Adrenal gland (tissue), 12 donors: ENCODE results near the gene STX2. TPM values are rescaled to one million over a fixed set of nuclear protein-coding genes. Genes with fewer than 3 reads are reported as not detected.
A peak's percentile ranks its signal among the peaks of the same experiment; 100 is the strongest.

ENCODE experiments used
- DNase-seq, 7 donors: peaks; one replicate each; pipeline ENCODE4 v3.0.0-alpha.2; 2019 to 2020
- H3K27ac ChIP-seq, 5 donors: fragments of 200-600 bp; sonication (generic) in 4 of 5; 1 replicate in 3 of 5; 2 replicates in 2 of 5; pipeline versions ENCODE4 v1.5.1 to v1.8.0; 2016 to 2020; ENCODE audit warnings: mild to moderate bottlenecking in 1 of 5
- H3K27me3 ChIP-seq: fragments of 200-600 bp; 2 replicates; pipeline ENCODE4 v1.8.0; 2021
- H3K36me3 ChIP-seq, 2 donors: fragments of 200-600 bp; replicated peaks in 1 of 2; 1 replicate in 1 of 2; 2 replicates in 1 of 2; pipeline versions ENCODE4 v1.5.1 to v1.8.0; 2018 to 2022
- H3K4me1 ChIP-seq, 2 donors: fragments of 200-600 bp; replicated peaks in 1 of 2; 1 replicate in 1 of 2; 2 replicates in 1 of 2; pipeline versions ENCODE4 v1.5.1 to v1.8.0; 2018 to 2021
- H3K4me3 ChIP-seq, 4 donors: fragments of 200-600 bp; sonication (generic) in 3 of 4; one replicate each; pipeline ENCODE4 v1.5.1; 2016 to 2018
- H3K9me3 ChIP-seq, 3 donors: fragments of 200-600 bp; sonication (generic) in 1 of 3; replicated peaks in 1 of 3; 1 replicate in 2 of 3; 2 replicates in 1 of 3; pipeline versions ENCODE4 v1.5.1 to v1.8.0; 2016 to 2021
- POLR2A ChIP-seq, 2 donors: fragments of 450-650 bp; IDR thresholded peaks; one replicate each; pipeline ENCODE4 v1.6.1; 2017; ENCODE audit warnings: antibody characterized with exemption in 2 of 2, mild to moderate bottlenecking in 2 of 2, moderate library complexity in 1 of 2
- WGBS, 4 donors: extraction: QIAGEN DNeasy Blood & Tissue Kit in 2 of 4; methylation state at CpG; one replicate each; pipeline versions ENCODE4 v1.1.5 to v1.1.7; 2013 to 2017; 5-methylcytosine and 5-hydroxymethylcytosine counted together
- intact Hi-C, 2 donors: fragments of 100-400 bp; cut with DNase I; formaldehyde crosslinking; loops; one replicate each; pipeline versions ENCODE4 v1.14.1 to v1.15.0; 2022 to 2023
- polyA plus RNA-seq, 3 donors: library from polyadenylated mRNA; stranded (reverse); fragments of 200-250 nt in 2 of 3; fragments of 350-450 nt in 1 of 3; fragmentation: Illumina TruSeq in 1 of 3; extraction: RNeasy Lipid Tissue Mini Kit (QIAGEN cat#74804) in 1 of 3; gene quantifications; one replicate each; pipeline ENCODE4 v1.2.3, GENCODE V29; 2013 to 2014
- total RNA-seq, 9 donors: library from RNA; depleted of rRNA in 4 of 9; stranded (reverse); fragments of >200 nt in 4 of 9; fragments of 120-200 nt in 1 of 9; fragmentation: NEBNext Ultra II Directional in 1 of 9; extraction: Animal tissue kit (Norgen Biotek cat#: 25700) in 1 of 9; gene quantifications; one replicate each; pipeline versions ENCODE4 v1.1.0 to v1.2.4, GENCODE V29; 2013 to 2023
- TF ChIP-seq, protein P1 (sequence below), 6 experiments: fragments of 450-650 bp in 4 of 6; fragments of 200-600 bp in 2 of 6; sonication (generic) in 1 of 6; IDR thresholded peaks; 1 replicate in 5 of 6; 2 replicates in 1 of 6; pipeline versions ENCODE4 v1.5.1 to v1.8.0; 2016 to 2021; ENCODE audit warnings: antibody characterized with exemption in 6 of 6, mild to moderate bottlenecking in 2 of 6, moderate library complexity in 1 of 6
- donor health status: healthy with polysubstance abuse.
- donor health status: Bipolar disorder and iron deficiency.
- donor health status: DM: yes; HTN: yes; CAD: no.
- donor health status: DM: no; HTN: no; CAD: no.
- donor health status: DM: no; HTN: no; CAD: no.
- donor health status: DM: yes; HTN: yes; CAD: no.

Gene STX2
- total and polyA plus RNA-seq, 12 donors, result 8.3 to 23.8 (median 13.6) TPM

DNA sequence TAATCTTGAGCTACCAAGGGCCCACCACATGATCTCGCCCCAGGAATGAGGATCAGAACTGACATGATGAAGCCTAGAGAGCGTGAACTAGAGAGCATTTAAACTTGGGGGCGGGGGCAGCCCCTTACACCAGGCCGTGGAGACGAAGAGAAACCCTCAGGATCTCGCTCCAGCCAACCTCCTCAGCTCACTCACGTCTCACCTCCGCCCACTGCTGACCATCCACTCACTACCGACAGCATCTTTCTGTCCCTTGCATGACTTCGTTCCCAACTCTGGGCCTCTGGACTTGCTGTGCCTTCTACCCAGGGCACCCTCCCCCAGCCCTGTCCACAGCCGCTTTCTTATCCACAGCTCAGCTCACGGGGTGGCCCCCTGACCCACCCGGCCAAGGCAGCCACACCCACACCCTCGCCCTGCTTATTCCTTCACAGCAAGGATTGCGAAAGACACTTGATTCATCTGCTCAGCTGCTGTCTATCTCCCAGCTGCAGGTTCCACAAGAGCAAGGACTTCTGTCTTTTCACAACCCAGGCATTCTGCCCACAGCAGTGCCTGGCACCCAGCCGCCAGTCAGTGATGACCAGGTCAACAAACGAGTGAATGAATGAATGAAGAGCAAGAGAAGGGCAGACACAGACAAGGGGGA is 6.4 kb downstream of the STX2 start:
- no peak for TF ChIP-seq POLR2A (IDR thresholded peaks at IDR 0.05)
- TF ChIP-seq, protein P1, sequence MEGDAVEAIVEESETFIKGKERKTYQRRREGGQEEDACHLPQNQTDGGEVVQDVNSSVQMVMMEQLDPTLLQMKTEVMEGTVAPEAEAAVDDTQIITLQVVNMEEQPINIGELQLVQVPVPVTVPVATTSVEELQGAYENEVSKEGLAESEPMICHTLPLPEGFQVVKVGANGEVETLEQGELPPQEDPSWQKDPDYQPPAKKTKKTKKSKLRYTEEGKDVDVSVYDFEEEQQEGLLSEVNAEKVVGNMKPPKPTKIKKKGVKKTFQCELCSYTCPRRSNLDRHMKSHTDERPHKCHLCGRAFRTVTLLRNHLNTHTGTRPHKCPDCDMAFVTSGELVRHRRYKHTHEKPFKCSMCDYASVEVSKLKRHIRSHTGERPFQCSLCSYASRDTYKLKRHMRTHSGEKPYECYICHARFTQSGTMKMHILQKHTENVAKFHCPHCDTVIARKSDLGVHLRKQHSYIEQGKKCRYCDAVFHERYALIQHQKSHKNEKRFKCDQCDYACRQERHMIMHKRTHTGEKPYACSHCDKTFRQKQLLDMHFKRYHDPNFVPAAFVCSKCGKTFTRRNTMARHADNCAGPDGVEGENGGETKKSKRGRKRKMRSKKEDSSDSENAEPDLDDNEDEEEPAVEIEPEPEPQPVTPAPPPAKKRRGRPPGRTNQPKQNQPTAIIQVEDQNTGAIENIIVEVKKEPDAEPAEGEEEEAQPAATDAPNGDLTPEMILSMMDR (IDR thresholded peaks at IDR 0.05), result no peak
- no peak overlapping the region for H3K27ac ChIP-seq
- H3K27me3 ChIP-seq, result no peaks in the 10 kb centered on the region
- intact Hi-C loops, result no loop called here
- H3K4me1 ChIP-seq, result peaks cover 0 to 22% of the 10 kb centered on the region in 2 donors
- no peaks in the 10 kb centered on the region for H3K9me3 ChIP-seq
- DNase-seq, result peak; percentile 80 to 93 (median 87)
- 50 to 64% (median 54%) methylated on average over 16 to 17 of the region's 17 CpGs for WGBS, 4 donors
- H3K36me3 ChIP-seq, result no peaks in the 10 kb centered on the region
- no peak overlapping the region for H3K4me3 ChIP-seq

DNA sequence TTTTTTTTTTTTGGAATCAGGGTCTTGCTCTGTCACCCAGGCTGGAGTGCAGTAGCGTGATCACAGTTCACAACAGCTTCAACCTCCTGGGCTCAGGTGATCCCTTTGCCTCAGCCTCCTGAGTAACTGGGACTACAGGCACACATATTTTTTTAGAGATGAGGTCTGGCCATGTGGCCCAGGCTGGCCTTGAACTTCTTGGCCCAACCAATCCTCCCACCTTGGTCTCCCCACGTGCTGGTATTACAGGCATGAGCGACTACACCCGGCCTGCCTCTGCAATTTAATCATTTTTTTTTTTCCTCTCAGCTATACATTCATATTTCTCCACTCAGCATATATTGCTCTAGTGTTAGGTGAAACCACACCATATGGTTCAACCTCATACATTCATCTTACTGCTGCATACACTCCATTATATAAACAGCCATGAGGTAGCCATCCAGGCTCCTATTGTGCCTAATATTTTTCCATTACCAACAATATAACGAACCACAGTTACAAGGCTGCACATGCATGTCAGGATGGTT is 7.1 kb downstream of the STX2 start:
- Histone ChIP-seq H3K27me3 (no peaks in the 10 kb centered on the region), H3K9me3 (no peaks in the 10 kb centered on the region), H3K27ac (no peak overlapping the region), H3K36me3 (no peaks in the 10 kb centered on the region), H3K4me1 (peaks cover 0 to 21% of the 10 kb centered on the region in 2 donors), H3K4me3 (no peak overlapping the region)
- TF ChIP-seq, protein P1 (IDR thresholded peaks at IDR 0.05), result no peak
- TF ChIP-seq POLR2A (IDR thresholded peaks at IDR 0.05), result no peak
- WGBS, 4 donors, result 76 to 84% (median 80%) methylated on average over 5 of the region's 5 CpGs
- no peak for DNase-seq
- intact Hi-C loops, result no loop called here

DNA sequence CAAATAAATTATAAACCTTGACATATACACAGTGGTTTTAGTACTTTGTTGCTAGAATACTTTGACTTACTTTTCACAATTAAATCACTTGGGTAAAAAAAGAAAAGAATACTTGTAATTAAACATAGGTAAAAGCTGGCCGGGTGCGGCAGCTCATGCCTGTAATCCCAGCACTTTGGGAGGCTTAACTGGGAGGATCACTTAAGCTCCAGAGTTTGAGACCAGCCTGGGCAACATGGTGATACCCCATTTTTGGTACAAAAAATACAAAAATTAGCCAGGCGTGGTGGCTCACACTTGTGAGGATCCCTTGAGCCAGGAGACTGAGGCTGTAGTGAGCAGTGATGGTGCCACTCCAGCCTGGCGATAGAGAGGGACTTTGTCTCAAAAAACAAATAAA is 7.8 kb downstream of the STX2 start:
- Histone ChIP-seq H3K36me3 (no peaks in the 10 kb centered on the region), H3K27ac (no peak overlapping the region), H3K9me3 (no peaks in the 10 kb centered on the region), H3K27me3 (no peaks in the 10 kb centered on the region), H3K4me1 (peaks cover 0 to 21% of the 10 kb centered on the region in 2 donors), H3K4me3 (no peak overlapping the region)
- 90 to 97% (median 96%) methylated on average over 4 of the region's 4 CpGs for WGBS, 4 donors
- DNase-seq, result peak in 1 of 7 donors; percentile 6
- TF ChIP-seq, protein P1 (IDR thresholded peaks at IDR 0.05), result no peak
- TF ChIP-seq POLR2A (IDR thresholded peaks at IDR 0.05), result no peak
- intact Hi-C loops, result no loop called here

DNA sequence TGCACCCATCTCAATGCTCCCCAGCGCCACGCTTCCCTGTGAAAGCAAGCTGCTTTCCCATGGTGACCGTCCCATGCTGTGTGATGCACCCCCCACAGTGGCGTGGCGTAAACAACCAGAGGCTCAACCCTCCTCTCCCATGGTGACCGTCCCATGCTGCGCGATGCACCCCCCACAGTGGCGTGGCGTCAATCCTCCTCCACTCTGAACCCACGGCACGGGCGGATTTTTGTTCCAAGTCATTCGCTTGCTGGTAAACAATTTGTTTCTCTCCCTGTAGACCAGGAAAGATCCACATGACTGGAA is 8.9 kb downstream of the STX2 start:
- Histone ChIP-seq H3K27ac (no peak overlapping the region), H3K4me3 (no peak overlapping the region), H3K36me3 (no peaks in the 10 kb centered on the region), H3K4me1 (peaks cover 0 to 19% of the 10 kb centered on the region in 2 donors), H3K27me3 (no peaks in the 10 kb centered on the region), H3K9me3 (no peaks in the 10 kb centered on the region)
- 84 to 92% (median 88%) methylated on average over 9 to 14 of the region's 14 CpGs for WGBS, 4 donors
- peak in 1 of 7 donors; percentile 39 for DNase-seq
- intact Hi-C loops, result no loop called here
- TF ChIP-seq, protein P1 (IDR thresholded peaks at IDR 0.05), result no peak
- TF ChIP-seq POLR2A (IDR thresholded peaks at IDR 0.05), result no peak
